GM13976 (cell line): ENCODE measurements around the gene SPINT4.

ENCODE experiments used
- DNase-seq: peaks from one replicate; pipeline ENCODE4 v3.0.0; 2012; ENCODE audit warnings: low spot score
- CTCF ChIP-seq: IDR thresholded peaks from 2 replicates; pipeline ENCODE4 v1.5.1; 2012; ENCODE audit warnings: borderline replicate concordance, mild to moderate bottlenecking; ENCODE audit not compliant: insufficient read depth; ENCODE audit errors: extremely low read depth, missing control alignments, control extremely low read depth
- in situ Hi-C: fragments of 300-500 bp; cut with MboI; formaldehyde crosslinking; loops from one replicate; pipeline ENCODE4 v1.12.0; 2022; ENCODE audit warnings: low sequenced_read_pairs, mixed read lengths, inconsistent platforms; ENCODE audit not compliant: unreplicated experiment

The SPINT4 gene

DNA sequence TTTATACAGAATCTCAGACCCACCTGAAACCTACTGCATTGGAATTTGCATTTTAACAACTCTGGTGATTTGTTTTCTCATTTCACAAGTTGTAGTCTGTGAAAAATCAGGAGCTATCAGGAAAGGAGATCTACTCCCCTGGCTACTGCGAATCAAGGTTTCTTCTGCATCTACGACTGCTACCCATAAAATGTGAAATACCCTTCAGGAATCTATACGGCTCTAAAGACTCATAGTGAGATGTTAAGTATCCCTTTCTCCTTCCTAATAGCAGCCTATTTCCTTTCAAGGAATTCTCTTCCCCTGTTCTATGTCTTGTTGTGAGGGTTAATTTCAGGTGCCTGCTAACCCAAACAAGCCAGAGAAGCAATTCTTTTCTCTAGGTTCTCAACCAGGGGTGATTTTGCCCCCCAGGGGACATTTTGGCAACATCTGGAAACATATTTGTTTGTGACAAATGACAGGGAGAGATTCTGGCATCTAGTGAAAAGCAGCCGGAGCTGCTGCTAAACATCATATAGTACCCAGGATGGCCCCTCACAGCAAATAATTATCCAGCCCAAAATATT, 43.2 kb downstream of the SPINT4 start:
- no peak for DNase-seq
- in situ Hi-C loops, result loop anchor here (25.0 kb wide), 3 partner anchors 178 to 403 kb away; partner anchors contain the start of genes SYS1, WFDC2 and WFDC8
- TF ChIP-seq CTCF, result no peak

- DNase-seq, result no peak
- no peak for TF ChIP-seq CTCF
- in situ Hi-C loops, result loop anchor here (25.0 kb wide), 3 partner anchors 179 to 404 kb away; partner anchors contain the start of genes SYS1, WFDC2 and WFDC8
Measured at GRCh38 chr20:45765980-45766379, 43.8 kb downstream of the SPINT4 start.

DNA sequence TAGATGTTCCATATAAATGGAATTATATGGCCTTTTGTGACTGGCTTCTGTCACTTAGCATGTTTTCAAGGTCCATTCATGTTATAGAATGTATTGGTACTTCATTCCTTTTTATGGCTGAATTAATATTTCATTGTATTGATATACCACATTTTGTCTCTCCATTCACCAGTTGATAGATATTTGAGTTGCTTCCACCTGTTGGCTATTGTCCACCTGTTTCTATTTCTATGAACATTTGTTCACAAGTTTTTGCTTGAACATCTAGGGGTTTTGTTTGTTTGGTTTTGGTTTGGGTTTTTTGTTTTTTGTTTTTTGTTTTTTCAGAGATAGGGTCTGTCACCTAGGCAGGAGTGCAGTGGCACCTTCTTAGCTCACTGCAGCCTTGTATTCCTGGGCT, 46.3 kb downstream of the SPINT4 start:
- TF ChIP-seq CTCF, result no peak
- no peak for DNase-seq
- in situ Hi-C loops, result loop anchor here (25.0 kb wide), 3 partner anchors 181 to 406 kb away; partner anchors contain the start of genes SYS1, WFDC2 and WFDC8

GRCh38 chr20:45771182-45771759, 49.1 kb downstream of the SPINT4 start:
- in situ Hi-C loops, result loop anchor here (25.0 kb wide), 3 partner anchors 184 to 409 kb away; partner anchors contain the start of genes SYS1, WFDC2 and WFDC8
- TF ChIP-seq CTCF, result peak; percentile 88
- peak; percentile 75 for DNase-seq

- TF ChIP-seq CTCF, result no peak
- in situ Hi-C loops, result loop anchor here (25.0 kb wide), 3 partner anchors 185 to 410 kb away; partner anchors contain the start of genes SYS1, WFDC2 and WFDC8
- DNase-seq, result no peak
Measured at GRCh38 chr20:45772693-45773092, 50.5 kb downstream of the SPINT4 start.

GRCh38 chr20:45774945-45775344, 52.8 kb downstream of the SPINT4 start:
- in situ Hi-C loops, result loop anchor here (25.0 kb wide), 3 partner anchors 188 to 413 kb away; partner anchors contain the start of genes SYS1, WFDC2 and WFDC8
- no peak for DNase-seq
- no peak for TF ChIP-seq CTCF
